H1 (cell line): ENCODE measurements around the gene PBOV1. TPM values are rescaled to one million over a fixed set of nuclear protein-coding genes. Genes with fewer than 3 reads are reported as not detected.

Experiments
- CTCF ChIA-PET: fragments of 300-600 bp; sonication (Branson Sonifier 250); formaldehyde crosslinking; loops from one replicate; lab custom pipeline; 2021; ENCODE audit not compliant: partially characterized antibody; lab: Charles Lee
- POLR2A ChIA-PET: fragments of 300-600 bp; sonication (Branson Sonifier 250); formaldehyde crosslinking; loops from one replicate; lab custom pipeline; 2021; ENCODE audit warnings: inconsistent platforms; ENCODE audit not compliant: partially characterized antibody; lab: Charles Lee
- DNase-seq, 2 experiments: peaks; one replicate each; pipeline versions ENCODE4 v3.0.0 to v3.0.0-alpha.2; 2010 to 2022; ENCODE audit warnings: low spot score in 2 of 2, low read depth in 1 of 2, mixed read lengths in 1 of 2
- FAIRE-seq: peaks from 2 replicates; lab custom pipeline; 2011; peaks lifted over from hg19 to GRCh38; lab: Jason Lieb, UNC
- H2AFZ ChIP-seq: 2 replicates; pipeline ENCODE4 v1.8.1; 2012; ENCODE audit warnings: low read length, inconsistent platforms
- H2AK5ac ChIP-seq: 2 replicates; pipeline ENCODE4 v1.6.1; 2013; ENCODE audit warnings: low read depth, low read length
- H2BK120ac ChIP-seq: replicated peaks from 2 replicates; pipeline ENCODE3; 2013; ENCODE audit warnings: low read depth, low read length, inconsistent platforms
- H2BK12ac ChIP-seq: 2 replicates; pipeline ENCODE4 v1.6.1; 2013; ENCODE audit warnings: low read depth, low read length
- H2BK15ac ChIP-seq: 2 replicates; pipeline ENCODE4 v1.6.1; 2013; ENCODE audit warnings: low read length
- H2BK20ac ChIP-seq: 2 replicates; pipeline ENCODE4 v1.6.1; 2013; ENCODE audit warnings: low read length
- H2BK5ac ChIP-seq: 2 replicates; pipeline ENCODE4 v1.6.1; 2013; ENCODE audit warnings: low read depth, low read length
- H3K14ac ChIP-seq: 2 replicates; pipeline ENCODE4 v1.6.1; 2013; ENCODE audit warnings: inconsistent platforms; ENCODE audit not compliant: insufficient read length
- H3K18ac ChIP-seq: 2 replicates; pipeline ENCODE4 v1.6.1; 2013; ENCODE audit warnings: low read length; ENCODE audit errors: extremely low read depth
- H3K23ac ChIP-seq: 2 replicates; pipeline ENCODE4 v1.6.1; 2013; ENCODE audit warnings: inconsistent platforms; ENCODE audit not compliant: insufficient read length
- H3K23me2 ChIP-seq: 2 replicates; pipeline ENCODE4 v1.6.1; 2013; ENCODE audit warnings: low read depth, low read length
- H3K27ac ChIP-seq: 2 replicates; pipeline ENCODE4 v1.6.1; 2011; ENCODE audit warnings: low read depth, low read length, inconsistent platforms
- H3K27me3 ChIP-seq, 4 experiments: replicated peaks in 1 of 4; 1 replicate in 1 of 4; 2 replicates in 3 of 4; pipeline versions ENCODE4 v1.6.1 to v1.8.1; 2011 to 2013; ENCODE audit warnings: low read length in 3 of 4, mild to moderate bottlenecking in 3 of 4, inconsistent platforms in 2 of 4, mixed read lengths in 2 of 4, moderate library complexity in 1 of 4; ENCODE audit not compliant: control insufficient read depth in 3 of 4, insufficient read depth in 3 of 4; ENCODE audit errors: extremely low read depth in 1 of 4
- H3K36me3 ChIP-seq, 4 experiments: 2 replicates each; pipeline versions ENCODE4 v1.6.1 to v1.8.1; 2011 to 2013; ENCODE audit warnings: mild to moderate bottlenecking in 4 of 4, low read length in 3 of 4, moderate library complexity in 2 of 4, control low read depth in 1 of 4, inconsistent platforms in 1 of 4; ENCODE audit not compliant: insufficient read depth in 4 of 4, control insufficient read depth in 2 of 4
- H3K4ac ChIP-seq: replicated peaks from 2 replicates; pipeline ENCODE3; 2013; ENCODE audit warnings: low read length, low read depth, mixed read lengths, inconsistent platforms; ENCODE audit not compliant: insufficient read length
- H3K4me1 ChIP-seq, 4 experiments: replicated peaks in 1 of 4; 1 replicate in 1 of 4; 2 replicates in 3 of 4; pipeline versions ENCODE4 v1.6.1 to v1.8.1; 2011 to 2013; ENCODE audit warnings: low read length in 3 of 4, inconsistent platforms in 2 of 4, mixed read lengths in 1 of 4; ENCODE audit not compliant: insufficient read depth in 4 of 4, control insufficient read depth in 3 of 4
- H3K4me2 ChIP-seq, 2 experiments: 2 replicates each; pipeline versions ENCODE4 v1.6.1 to v1.8.1; 2011 to 2013; ENCODE audit warnings: low read depth in 2 of 2, low read length in 2 of 2, control low read depth in 1 of 2, inconsistent platforms in 1 of 2, mild to moderate bottlenecking in 1 of 2; ENCODE audit not compliant: insufficient read depth in 1 of 2
- H3K4me3 ChIP-seq, 4 experiments: fragments of 200-600, 300-600 bp in 1 of 4; sonication (generic), shearing (Covaris generic), sonication (Bioruptor Twin) in 1 of 4; 2 replicates each; pipeline versions ENCODE4 v1.5.1 to v1.8.1; 2011 to 2016; ENCODE audit warnings: low read length in 4 of 4, low read depth in 3 of 4, control low read depth in 2 of 4, inconsistent platforms in 2 of 4, mild to moderate bottlenecking in 2 of 4, mixed read lengths in 1 of 4, moderate library complexity in 1 of 4; ENCODE audit not compliant: insufficient read depth in 2 of 4; ENCODE audit errors: extremely low read depth in 1 of 4
- H3K56ac ChIP-seq: replicated peaks from 2 replicates; pipeline ENCODE3; 2013; ENCODE audit warnings: low read depth, mild to moderate bottlenecking, mixed read lengths, low read length, inconsistent platforms; ENCODE audit not compliant: insufficient read length
- H3K79me1 ChIP-seq: 2 replicates; pipeline ENCODE4 v1.6.1; 2013; ENCODE audit warnings: low read depth, low read length, control low read depth
- H3K79me2 ChIP-seq, 2 experiments: 2 replicates each; pipeline versions ENCODE4 v1.6.1 to v1.8.1; 2012 to 2013; ENCODE audit warnings: low read length in 2 of 2, mild to moderate bottlenecking in 2 of 2, inconsistent platforms in 1 of 2; ENCODE audit not compliant: insufficient read depth in 2 of 2, control insufficient read depth in 1 of 2
- H3K9ac ChIP-seq, 4 experiments: replicated peaks in 1 of 4; 1 replicate in 1 of 4; 2 replicates in 3 of 4; pipeline versions ENCODE4 v1.6.1 to v1.8.1; 2011 to 2013; ENCODE audit warnings: low read depth in 3 of 4, low read length in 3 of 4, control low read depth in 2 of 4, mild to moderate bottlenecking in 2 of 4, moderate library complexity in 2 of 4, inconsistent platforms in 1 of 4; ENCODE audit errors: extremely low read depth in 1 of 4
- H3K9me3 ChIP-seq, 2 experiments: 2 replicates each; pipeline versions ENCODE4 v1.6.1 to v1.8.1; 2012 to 2013; ENCODE audit warnings: mild to moderate bottlenecking in 2 of 2, moderate library complexity in 2 of 2, control low read depth in 1 of 2, inconsistent platforms in 1 of 2, low read depth in 1 of 2, low read length in 1 of 2, mixed read lengths in 1 of 2; ENCODE audit not compliant: insufficient read depth in 2 of 2
- H4K20me1 ChIP-seq, 2 experiments: replicated peaks in 1 of 2; 2 replicates each; pipeline versions ENCODE3 to v1.8.1; 2011 to 2013; ENCODE audit warnings: inconsistent platforms in 2 of 2, low read length in 2 of 2, mild to moderate bottlenecking in 1 of 2; ENCODE audit not compliant: insufficient read depth in 2 of 2, control insufficient read depth in 1 of 2
- H4K5ac ChIP-seq: 2 replicates; pipeline ENCODE4 v1.6.1; 2013; ENCODE audit warnings: low read length, low read depth, mixed read lengths, inconsistent platforms; ENCODE audit not compliant: insufficient read length
- H4K8ac ChIP-seq: 2 replicates; pipeline ENCODE4 v1.8.0; 2013; ENCODE audit warnings: mild to moderate bottlenecking, moderate library complexity, low read length, inconsistent platforms; ENCODE audit not compliant: insufficient read depth; ENCODE audit errors: extremely low read depth
- H4K91ac ChIP-seq: replicated peaks from 2 replicates; pipeline ENCODE3; 2013; ENCODE audit warnings: low read length, mixed read lengths, inconsistent platforms; ENCODE audit not compliant: insufficient read length
- BACH1 ChIP-seq: IDR thresholded peaks from 2 replicates; pipeline ENCODE4 v1.6.1; 2012; ENCODE audit warnings: low read length, improper control_type of control experiment
- BRCA1 ChIP-seq: IDR thresholded peaks from 2 replicates; pipeline ENCODE4 v1.6.1; 2012; ENCODE audit warnings: low read depth, low read length, improper control_type of control experiment
- CHD1 ChIP-seq: IDR thresholded peaks from 2 replicates; pipeline ENCODE4 v1.6.1; 2012; ENCODE audit warnings: low read depth, low read length, improper control_type of control experiment
- KDM1A ChIP-seq: fragments of 200-600, 300-600 bp; sonication (generic); IDR thresholded peaks from 2 replicates; pipeline ENCODE4 v1.7.1; 2016; ENCODE audit warnings: mild to moderate bottlenecking, low read length, borderline replicate concordance
- POLR2AphosphoS5 ChIP-seq: IDR thresholded peaks from 2 replicates; pipeline ENCODE4 v1.6.1; 2011; ENCODE audit warnings: low read depth, low read length
- POU5F1 ChIP-seq: IDR thresholded peaks from 2 replicates; pipeline ENCODE4 v1.6.1; 2011; ENCODE audit warnings: low read depth, mild to moderate bottlenecking, low read length, moderate library complexity
- RAD21 ChIP-seq, 2 experiments: IDR thresholded peaks in 1 of 2; conservative IDR thresholded peaks in 1 of 2; 2 replicates each; pipeline ENCODE4 v1.6.1; 2011; ENCODE audit warnings: low read depth in 2 of 2, low read length in 2 of 2, improper control_type of control experiment in 1 of 2, inconsistent platforms in 1 of 2, mild to moderate bottlenecking in 1 of 2, moderate library complexity in 1 of 2
- SIN3A ChIP-seq, 2 experiments: IDR thresholded peaks in 1 of 2; conservative IDR thresholded peaks in 1 of 2; 2 replicates each; pipeline ENCODE4 v1.6.1; 2011 to 2012; ENCODE audit warnings: low read length in 2 of 2, improper control_type of control experiment in 1 of 2, low read depth in 1 of 2, mild to moderate bottlenecking in 1 of 2
- SP4 ChIP-seq: IDR thresholded peaks from 2 replicates; pipeline ENCODE4 v1.6.1; 2012; ENCODE audit warnings: low read length, inconsistent platforms
- YY1 ChIP-seq: IDR thresholded peaks from 2 replicates; pipeline ENCODE4 v1.6.1; 2011; ENCODE audit warnings: low read depth, mild to moderate bottlenecking, low read length
- WGBS, 2 experiments: shearing (Covaris generic) in 1 of 2; methylation state at CpG; one replicate each; pipeline versions ENCODE4 v1.1.6 to v1.1.7; 2013 to 2015; ENCODE audit warnings: low lambda C conversion rate in 2 of 2, mixed read lengths in 2 of 2, inconsistent platforms in 1 of 2, low coverage in 1 of 2, missing lambda C conversion rate in 1 of 2; ENCODE audit not compliant: insufficient replicate concordance in 2 of 2, insufficient coverage in 1 of 2, insufficient read length in 1 of 2; ENCODE audit errors: extremely low coverage in 1 of 2, missing lambda C conversion rate in 1 of 2; 5-methylcytosine and 5-hydroxymethylcytosine counted together
- polyA plus RNA-seq, 7 experiments: library from polyadenylated mRNA; depleted of rRNA in 3 of 7; stranded (reverse) in 5 of 7; unstranded in 2 of 7; fragments of >200 nt in 5 of 7; fragments of 200-250 nt in 2 of 7; gene quantifications; 1 replicate in 5 of 7; 2 replicates in 1 of 7; 4 replicates in 1 of 7; pipeline versions ENCODE4 v1.2.1 to v1.2.3, GENCODE V29; 2011 to 2013; ENCODE audit warnings: missing spikeins in 2 of 7, mixed read lengths in 2 of 7
- total RNA-seq: library from RNA; stranded (reverse); fragmentation: NEBNext Ultra II Directional; extraction: Animal tissue kit (Norgen Biotek cat#: 25700); gene quantifications from 2 replicates; pipeline ENCODE4 v1.2.1, GENCODE V29; 2021
- TF ChIP-seq, protein P1 (sequence below): IDR thresholded peaks from 2 replicates; pipeline ENCODE4 v1.6.1; 2011; ENCODE audit warnings: low read depth, mild to moderate bottlenecking, low read length; ENCODE audit not compliant: insufficient read depth
- TF ChIP-seq, protein P2 (sequence below): IDR thresholded peaks from 2 replicates; pipeline ENCODE4 v1.6.1; 2012; ENCODE audit warnings: low read length, inconsistent platforms

The PBOV1 gene
- total and polyA plus RNA-seq, 2 of the 8 experiments (the other 6 are each of a cell fraction or from before 2014, with no cell fraction given): not detected

DNA sequence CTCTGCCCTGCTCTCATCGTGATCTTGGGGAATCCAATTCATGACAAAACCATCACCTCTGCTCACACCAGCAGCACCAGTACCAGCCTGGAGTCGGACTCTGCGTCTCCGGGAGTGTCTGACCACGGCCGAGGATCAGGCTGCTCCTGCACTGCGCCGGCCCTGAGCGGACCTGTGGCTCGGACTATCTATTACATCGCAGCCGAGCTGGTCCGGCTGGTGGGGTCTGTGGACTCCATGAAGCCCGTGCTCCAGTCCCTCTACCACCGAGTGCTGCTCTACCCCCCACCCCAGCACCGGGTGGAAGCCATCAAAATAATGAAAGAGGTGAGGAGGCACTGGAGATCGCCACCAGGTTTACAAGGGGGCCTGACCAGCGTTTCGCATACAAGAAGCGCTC lies 37.2 kb upstream of the PBOV1 start:
- Histone ChIP-seq H2AFZ (no peak overlapping the region), H3K9ac (no peak overlapping the region), H3K36me3 (peaks cover 0 to 11% (median 4%) of the 10 kb centered on the region in 4 experiments; a peak in 3 of 8 replicates), H3K18ac (no peak overlapping the region), H2BK15ac (no peak overlapping the region), H3K4me1 (no peaks in the 10 kb centered on the region), H2BK20ac (no peak overlapping the region), H2BK5ac (no peak overlapping the region), H3K23ac (no peak overlapping the region), H4K91ac (no peak overlapping the region), H3K27ac (no peak overlapping the region), H3K4me2 (no peak overlapping the region), H3K4ac (no peak overlapping the region), H3K79me1 (no peaks in the 10 kb centered on the region), H4K5ac (no peak overlapping the region), H4K8ac (no peak overlapping the region), H3K79me2 (no peaks in the 10 kb centered on the region), H2BK120ac (no peak overlapping the region), H3K9me3 (no peaks in the 10 kb centered on the region), H2AK5ac (no peak overlapping the region), H3K14ac (no peak overlapping the region), H3K23me2 (no peaks in the 10 kb centered on the region), H3K27me3 (no peaks in the 10 kb centered on the region), H3K4me3 (no peak overlapping the region), H4K20me1 (peaks cover 0 to 2% of the 10 kb centered on the region in 2 experiments), H2BK12ac (no peak overlapping the region), H3K56ac (no peak overlapping the region)
- POLR2A ChIA-PET: no interaction called here
- WGBS, 2 experiments: 95% methylated on average over 20 of the region's 20 CpGs; no CpG with 5 or more reads in 1 of the 2 experiments
- CTCF ChIA-PET: interaction anchor here (1.0 to 1.8 kb wide), 3 partner anchors 44 to 139 kb away, joined by 3 to 5 read pairs (median 4); no protein-coding TSS in a partner anchor
- FAIRE-seq (no peak), DNase-seq (no peak)
- no peak for TF ChIP-seq POU5F1
- TF ChIP-seq POLR2AphosphoS5: no peak
- TF ChIP-seq SIN3A (conservative IDR thresholded peaks at IDR 0.05 in 1 of 2, IDR thresholded peaks at IDR 0.05 in 1 of 2; ENCODE audit: low read depth in 1 of 2, low read length in 2 of 2): no peak
- TF ChIP-seq YY1: no peak
- no peak for TF ChIP-seq CHD1
- no peak for TF ChIP-seq KDM1A
- TF ChIP-seq BRCA1: no peak
- no peak for TF ChIP-seq BACH1
- TF ChIP-seq, protein P1, sequence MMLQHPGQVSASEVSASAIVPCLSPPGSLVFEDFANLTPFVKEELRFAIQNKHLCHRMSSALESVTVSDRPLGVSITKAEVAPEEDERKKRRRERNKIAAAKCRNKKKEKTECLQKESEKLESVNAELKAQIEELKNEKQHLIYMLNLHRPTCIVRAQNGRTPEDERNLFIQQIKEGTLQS: no peak
- no peak for TF ChIP-seq RAD21 (IDR thresholded peaks at IDR 0.05 in 1 of 2, conservative IDR thresholded peaks at IDR 0.05 in 1 of 2; ENCODE audit: low read depth in 2 of 2, low read length in 2 of 2)
- TF ChIP-seq, protein P2, sequence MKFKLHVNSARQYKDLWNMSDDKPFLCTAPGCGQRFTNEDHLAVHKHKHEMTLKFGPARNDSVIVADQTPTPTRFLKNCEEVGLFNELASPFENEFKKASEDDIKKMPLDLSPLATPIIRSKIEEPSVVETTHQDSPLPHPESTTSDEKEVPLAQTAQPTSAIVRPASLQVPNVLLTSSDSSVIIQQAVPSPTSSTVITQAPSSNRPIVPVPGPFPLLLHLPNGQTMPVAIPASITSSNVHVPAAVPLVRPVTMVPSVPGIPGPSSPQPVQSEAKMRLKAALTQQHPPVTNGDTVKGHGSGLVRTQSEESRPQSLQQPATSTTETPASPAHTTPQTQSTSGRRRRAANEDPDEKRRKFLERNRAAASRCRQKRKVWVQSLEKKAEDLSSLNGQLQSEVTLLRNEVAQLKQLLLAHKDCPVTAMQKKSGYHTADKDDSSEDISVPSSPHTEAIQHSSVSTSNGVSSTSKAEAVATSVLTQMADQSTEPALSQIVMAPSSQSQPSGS: no peak
- no peak for TF ChIP-seq SP4
